SK-N-MC (cell line): ENCODE data around the gene HADH.
"Not testable (repeated sequence)": the region's sequence is repeated elsewhere in the genome, so short reads cannot be mapped to it uniquely, and the experiment has no call there.

ENCODE experiments used
- DNase-seq: peaks from one replicate; pipeline ENCODE4 v3.0.0-alpha.2; 2011; ENCODE audit warnings: low read depth, low spot score
- H3K27ac ChIP-seq: fragments of 200-600 bp; sonication (generic); 2 replicates; pipeline ENCODE4 v1.5.1; 2016; ENCODE audit warnings: mixed run types
- H3K36me3 ChIP-seq: fragments of 200-600 bp; sonication (generic); 2 replicates; pipeline ENCODE4 v1.6.1; 2017; ENCODE audit warnings: antibody characterized with exemption, low read length, mixed read lengths; ENCODE audit not compliant: insufficient read depth
- H3K4me3 ChIP-seq: fragments of 200-600 bp; sonication (generic); 2 replicates; pipeline ENCODE4 v1.5.1; 2016
- H3K9ac ChIP-seq: fragments of 200-600 bp; sonication (generic); 2 replicates; pipeline ENCODE4 v1.8.0; 2017; ENCODE audit warnings: mixed run types, mixed read lengths; ENCODE audit not compliant: insufficient read length
- H3K9me3 ChIP-seq: fragments of 200-600 bp; sonication (generic); 2 replicates; pipeline ENCODE4 v1.6.1; 2017; ENCODE audit warnings: low read depth, mild to moderate bottlenecking, antibody characterized with exemption, low read length, moderate library complexity, mixed read lengths
- EZH2 ChIP-seq: fragments of 200-600 bp; sonication (generic); IDR thresholded peaks from one replicate; pipeline ENCODE4 v1.6.1; 2017; ENCODE audit warnings: antibody characterized with exemption
- FOXP2 ChIP-seq: optimal IDR thresholded peaks from 2 replicates; pipeline ENCODE3; 2011; ENCODE audit warnings: mild to moderate bottlenecking, moderate library complexity; ENCODE audit not compliant: insufficient read depth; ENCODE audit errors: extremely low read length, control extremely low read depth
- POLR2AphosphoS5 ChIP-seq: IDR thresholded peaks from 2 replicates; pipeline ENCODE4 v1.6.1; 2012; ENCODE audit warnings: mild to moderate bottlenecking, low read depth, low read length, borderline replicate concordance

Gene HADH

DNA sequence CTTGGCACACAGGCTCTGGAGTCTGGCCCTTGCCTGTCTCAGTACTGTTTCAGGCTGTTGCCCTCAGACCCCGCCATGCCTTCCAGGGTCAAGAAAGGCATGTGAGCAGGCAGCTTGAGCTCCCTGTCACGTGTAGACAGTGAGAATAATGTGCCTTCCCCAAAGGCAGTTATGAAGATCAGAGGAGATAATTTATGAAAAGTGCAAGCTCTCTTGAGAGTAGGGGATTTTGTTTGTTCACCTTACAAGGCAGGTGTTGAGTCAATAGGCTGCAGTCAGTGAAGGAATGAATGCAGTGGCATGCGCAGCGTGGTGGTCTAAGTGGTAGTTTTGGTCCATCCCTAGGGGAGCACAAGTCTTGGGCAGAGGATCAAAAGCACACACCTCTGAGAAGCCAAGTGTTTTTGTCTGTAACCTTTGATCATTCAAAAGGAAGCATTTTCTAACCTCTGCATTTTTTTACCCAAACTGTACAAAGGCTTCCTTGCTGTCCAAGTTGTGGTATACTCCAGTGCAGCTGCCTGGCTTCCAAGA lies 14.4 kb downstream of the HADH start:
- Histone ChIP-seq H3K4me3 (no peak overlapping the region), H3K9ac (no peak overlapping the region), H3K36me3 (peaks cover 43% of the 10 kb centered on the region), H3K9me3 (no peaks in the 10 kb centered on the region; the same call in 1 of the 2 replicates), H3K27ac (no peak overlapping the region)
- DNase-seq = no peak
- no peak for TF ChIP-seq FOXP2
- no peak for TF ChIP-seq EZH2
- no peak for TF ChIP-seq POLR2AphosphoS5

DNA sequence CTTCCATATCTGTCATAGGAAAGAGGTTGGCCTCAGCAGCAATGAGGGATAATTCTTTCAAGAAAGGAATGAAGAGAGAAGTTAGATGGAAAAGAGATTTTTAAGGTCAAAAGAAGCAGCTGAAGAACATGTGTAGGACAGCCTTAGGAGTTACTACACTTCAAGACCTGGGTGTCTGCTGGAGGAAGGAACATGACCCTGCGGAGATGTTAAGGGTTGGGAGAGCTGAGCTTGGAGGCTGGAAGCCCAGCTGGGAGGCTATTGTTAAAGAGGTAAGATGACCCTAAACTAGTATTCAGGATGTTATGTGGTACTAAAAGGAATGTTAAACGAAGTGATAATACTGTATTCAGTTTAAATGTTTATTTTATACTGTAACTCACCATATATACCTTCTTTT lies 15.0 kb downstream of the HADH start:
- Histone ChIP-seq H3K36me3 (peaks cover 41% of the 10 kb centered on the region), H3K9ac (no peak overlapping the region), H3K27ac (no peak overlapping the region), H3K9me3 (no peaks in the 10 kb centered on the region; the same call in 1 of the 2 replicates), H3K4me3 (no peak overlapping the region)
- no peak for DNase-seq
- TF ChIP-seq EZH2 (no peak), POLR2AphosphoS5 (no peak), FOXP2 (no peak)

- TF ChIP-seq POLR2AphosphoS5 (no peak), EZH2 (no peak), FOXP2 (no peak)
- DNase-seq = no peak
- Histone ChIP-seq H3K9me3 (no peaks in the 10 kb centered on the region; the same call in 1 of the 2 replicates), H3K36me3 (peaks cover 41% of the 10 kb centered on the region; the same call in 1 of the 2 replicates), H3K4me3 (no peak overlapping the region), H3K9ac (no peak overlapping the region), H3K27ac (no peak overlapping the region)
Measured at GRCh38 chr4:108005807-108006206, 16.1 kb downstream of the HADH start.

GRCh38 chr4:108006361-108006760 lies 16.7 kb downstream of the HADH start:
- H3K4me3 ChIP-seq = no peak overlapping the region

DNA sequence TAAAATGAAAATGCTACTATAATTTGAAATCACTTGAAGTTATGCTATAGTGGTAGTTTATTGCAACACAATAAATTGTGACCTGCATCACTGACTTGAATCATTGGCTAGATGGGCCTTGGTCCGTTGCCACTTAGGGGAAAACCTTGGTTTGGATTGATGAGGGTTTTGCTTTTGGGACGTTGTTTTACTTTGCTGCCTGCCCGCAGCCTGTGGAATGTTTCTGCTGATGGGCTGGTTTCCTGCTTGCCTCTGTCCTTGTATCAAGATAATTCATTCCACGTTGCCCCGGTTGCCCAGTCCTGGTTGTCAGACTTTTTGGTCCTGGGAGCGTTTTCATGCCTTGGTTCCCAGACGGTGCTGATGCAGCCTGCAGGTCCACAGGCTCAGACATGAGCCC lies 18.3 kb downstream of the HADH start:
- TF ChIP-seq FOXP2 (no peak), POLR2AphosphoS5 (no peak), EZH2 (no peak)
- Histone ChIP-seq H3K9ac (no peak overlapping the region), H3K9me3 (no peaks in the 10 kb centered on the region), H3K27ac (no peak overlapping the region), H3K4me3 (no peak overlapping the region), H3K36me3 (peaks cover 42% of the 10 kb centered on the region)
- DNase-seq = no peak

More at GRCh38 chr4:108006361-108006760, 16.7 kb downstream of the HADH start:
- Histone ChIP-seq H3K36me3 (peaks cover 42% of the 10 kb centered on the region), H3K9ac (no peak overlapping the region), H3K27ac (no peak overlapping the region), H3K9me3 (no peaks in the 10 kb centered on the region; the same call in 1 of the 2 replicates)
- no peak for DNase-seq
- TF ChIP-seq FOXP2 (no peak), EZH2 (no peak), POLR2AphosphoS5 (no peak)

- TF ChIP-seq EZH2 = no peak
- TF ChIP-seq FOXP2 = no peak
- no peak for TF ChIP-seq POLR2AphosphoS5
- DNase-seq = no peak
- no peak overlapping the region for H3K9ac ChIP-seq
- H3K4me3 ChIP-seq = no peak overlapping the region
- peaks cover 49% of the 10 kb centered on the region for H3K36me3 ChIP-seq
- no peaks in the 10 kb centered on the region for H3K9me3 ChIP-seq
- H3K27ac ChIP-seq = no peak overlapping the region
Measured at GRCh38 chr4:108008721-108009120, 19.0 kb downstream of the HADH start.

DNA sequence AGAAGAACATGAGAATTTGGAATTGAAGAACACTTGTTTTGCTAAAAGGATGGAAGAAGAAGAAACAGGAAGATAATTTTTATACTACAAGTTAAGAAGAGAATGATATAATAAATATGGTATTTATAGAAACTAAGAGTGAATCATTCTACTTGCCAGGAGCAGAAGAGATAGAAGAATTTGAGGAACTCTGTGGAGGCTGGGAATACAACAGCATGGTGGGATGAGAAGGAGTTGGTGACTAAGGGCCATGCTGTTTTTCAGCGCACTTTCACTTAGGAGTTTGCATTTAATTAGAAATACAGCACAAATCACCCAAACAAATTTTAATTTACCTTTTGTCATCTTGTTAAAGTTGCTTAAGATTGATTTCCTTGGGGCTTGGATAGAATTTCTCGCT lies 20.5 kb downstream of the HADH start:
- Histone ChIP-seq H3K27ac (no peak overlapping the region), H3K36me3 (peaks cover 58% of the 10 kb centered on the region), H3K9ac (no peak overlapping the region), H3K4me3 (no peak overlapping the region), H3K9me3 (no peaks in the 10 kb centered on the region)
- no peak for DNase-seq
- TF ChIP-seq POLR2AphosphoS5 (no peak), FOXP2 (no peak), EZH2 (no peak)

DNA sequence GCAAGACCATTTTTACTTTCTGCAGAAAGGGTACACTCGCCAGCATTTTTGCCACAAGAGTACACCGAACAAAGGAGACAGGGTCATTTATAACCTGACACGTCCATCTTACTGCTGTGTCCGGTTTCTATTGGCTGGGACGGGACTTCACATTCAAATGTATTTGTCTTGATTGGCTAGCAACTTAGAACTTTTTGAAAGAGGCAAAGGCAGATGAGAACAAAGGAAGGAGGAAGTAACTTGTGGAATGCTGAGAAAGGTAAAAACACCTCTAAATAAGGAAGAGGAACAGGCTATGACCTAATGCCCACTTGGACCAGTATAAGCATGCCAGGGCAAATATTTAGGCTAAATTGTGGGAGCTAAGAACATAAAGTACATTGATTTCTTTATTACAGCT lies 22.7 kb downstream of the HADH start:
- not testable (repeated sequence) for H3K9ac ChIP-seq, DNase-seq, H3K9me3 ChIP-seq, H3K4me3 ChIP-seq, H3K27ac ChIP-seq
- peaks cover 70% of the 10 kb centered on the region for H3K36me3 ChIP-seq

DNA sequence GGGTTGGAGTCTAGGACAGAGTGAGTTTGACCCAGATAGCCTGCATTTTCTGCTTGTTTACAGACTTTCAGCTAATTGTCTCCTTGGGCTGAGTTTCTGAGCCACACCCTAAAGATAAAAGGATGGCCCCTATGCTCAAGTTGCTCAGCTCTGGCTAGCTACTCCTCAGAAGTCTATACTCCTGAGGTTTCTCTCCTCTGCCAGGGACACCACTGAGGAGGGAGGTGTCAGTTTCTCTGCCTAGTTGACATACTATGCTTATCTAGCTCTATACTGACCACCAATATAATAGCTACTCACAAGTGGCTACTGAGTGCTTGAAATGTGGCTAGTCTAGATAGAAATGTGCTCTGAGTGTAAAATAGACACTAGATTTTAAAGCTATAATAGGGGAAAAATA lies 23.6 kb downstream of the HADH start:
- Histone ChIP-seq H3K9me3 (no peaks in the 10 kb centered on the region), H3K9ac (no peak overlapping the region), H3K36me3 (peaks cover 70% of the 10 kb centered on the region), H3K27ac (no peak overlapping the region), H3K4me3 (no peak overlapping the region)
- no peak for TF ChIP-seq POLR2AphosphoS5
- TF ChIP-seq FOXP2 = no peak
- TF ChIP-seq EZH2 = no peak
- DNase-seq = no peak

DNA sequence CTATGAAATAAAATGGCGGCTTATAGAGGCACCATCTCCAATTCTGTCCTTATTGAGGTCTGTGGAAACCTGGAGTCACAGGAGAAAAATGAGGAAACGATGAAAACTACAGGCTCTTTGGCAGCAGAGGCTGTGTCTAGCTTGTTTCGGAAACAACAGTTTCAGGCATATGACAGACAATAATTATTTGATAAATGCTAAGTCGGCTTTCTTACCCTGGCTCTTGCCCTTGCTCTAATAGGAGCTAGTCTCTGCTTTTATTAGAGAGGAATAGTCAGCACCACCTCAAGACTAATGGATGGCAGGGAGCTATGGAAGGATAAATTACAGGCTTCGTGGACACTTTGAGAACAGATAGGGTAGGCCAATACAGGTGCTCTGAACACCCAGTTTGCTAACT lies 24.3 kb downstream of the HADH start:
- DNase-seq = no peak
- TF ChIP-seq FOXP2 = no peak
- TF ChIP-seq EZH2 = no peak
- TF ChIP-seq POLR2AphosphoS5 = no peak
- Histone ChIP-seq H3K36me3 (peaks cover 72% of the 10 kb centered on the region), H3K4me3 (no peak overlapping the region), H3K9me3 (no peaks in the 10 kb centered on the region), H3K27ac (no peak overlapping the region), H3K9ac (no peak overlapping the region)
